NCI-H1092 (cell line): Measurements from ENCODE around the gene MARK2.
A peak's percentile ranks its signal among the peaks of the same experiment; 100 is the strongest.

Experiments used
- DNase-seq: peaks from one replicate; lab custom pipeline; 2025; lab: John Stamatoyannopoulos, UW

Gene MARK2

GRCh38 chr11:63829823-63830489 is 9.0 kb upstream of the MARK2 start:
- DNase-seq, result no peak

- no peak for DNase-seq
These were observed 7.6 kb upstream of the MARK2 start for GRCh38 chr11:63831326-63831725.

GRCh38 chr11:63832336-63832735 is 6.6 kb upstream of the MARK2 start:
- no peak for DNase-seq

DNA sequence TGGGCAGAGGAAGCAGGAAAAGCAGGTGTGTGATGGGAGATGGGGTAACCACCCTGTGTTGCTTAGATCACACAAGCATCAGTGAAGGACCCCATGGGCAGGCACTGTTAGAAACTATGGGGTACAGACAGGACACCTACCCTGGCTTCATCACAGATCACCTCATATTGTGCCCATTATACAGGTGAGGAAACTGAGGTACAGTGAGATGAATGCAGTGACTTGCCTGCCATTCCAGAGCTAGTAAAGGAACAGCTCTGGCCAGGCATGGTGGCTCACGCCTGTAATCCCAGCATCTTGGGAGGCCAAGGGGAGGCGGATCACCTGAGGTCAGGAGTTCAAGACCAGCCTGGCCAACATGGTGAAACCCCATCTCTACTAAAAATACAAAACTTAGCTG is 5.9 kb upstream of the MARK2 start:
- DNase-seq, result no peak

DNA sequence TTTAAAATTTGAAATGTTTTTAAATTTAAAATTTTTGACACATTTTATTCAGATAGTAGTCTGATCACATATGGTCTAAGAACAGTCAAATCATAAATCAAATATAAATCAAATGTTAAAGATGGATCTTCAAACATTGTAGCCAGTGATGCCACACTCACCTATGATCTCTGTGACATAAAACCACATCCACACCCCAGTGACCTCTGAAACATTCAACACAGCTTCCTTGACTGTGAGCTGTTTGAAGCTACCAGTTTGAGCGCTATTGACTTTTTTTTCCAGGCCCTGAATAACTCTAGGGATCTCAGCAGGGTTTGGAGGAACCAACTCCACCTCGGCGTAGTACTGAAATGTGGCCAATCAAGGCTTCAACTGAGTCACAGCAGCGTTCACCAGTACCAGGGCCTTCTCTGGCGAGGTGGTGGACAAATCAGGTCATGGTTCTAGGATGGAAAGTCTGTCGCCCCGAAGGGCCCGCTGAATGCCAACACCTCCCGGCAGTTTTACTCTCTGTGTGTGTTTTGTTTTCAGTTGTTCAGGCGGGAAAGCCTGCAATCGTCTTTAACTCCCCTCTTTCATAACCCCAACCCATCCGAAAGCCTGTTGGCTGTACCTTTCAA is 4.3 kb upstream of the MARK2 start:
- no peak for DNase-seq

GRCh38 chr11:63835158-63835545 is 3.8 kb upstream of the MARK2 start:
- DNase-seq, result no peak

DNA sequence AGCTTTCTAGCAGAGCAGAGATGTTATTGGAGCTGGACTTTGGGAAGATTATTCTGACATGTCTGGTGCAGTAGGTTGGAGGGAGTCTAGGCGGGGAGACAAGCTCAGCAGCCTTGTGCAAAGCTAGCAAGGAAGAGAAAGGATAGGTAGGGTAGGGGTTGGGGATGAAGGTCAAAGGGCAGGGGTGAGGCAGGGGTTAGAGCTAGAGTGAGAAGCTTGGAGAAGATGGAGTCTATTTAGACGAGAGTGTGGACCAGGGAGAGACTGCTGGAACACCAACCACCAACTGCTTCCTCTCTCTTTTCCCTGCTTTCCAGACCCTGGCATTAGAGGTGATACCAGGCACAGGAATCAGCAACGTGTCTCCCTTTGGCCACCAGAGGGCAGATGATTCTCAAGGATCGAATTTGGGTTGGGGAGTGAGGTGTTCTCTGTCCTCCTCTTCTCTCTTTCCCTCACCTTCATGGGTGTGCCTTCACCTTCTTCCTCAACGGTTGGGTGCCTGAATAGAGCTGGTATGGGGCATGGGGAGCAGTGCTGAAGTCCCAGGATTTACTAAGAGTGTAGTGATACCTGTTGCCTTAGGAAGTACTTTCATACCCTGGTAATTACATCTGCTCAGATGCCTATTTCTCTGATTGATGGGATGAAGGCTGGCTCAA is 1.8 kb upstream of the MARK2 start:
- DNase-seq, result peak; percentile 88

GRCh38 chr11:63837739-63838138 is 1.2 kb upstream of the MARK2 start:
- DNase-seq, result no peak

GRCh38 chr11:63838150-63838677 is 696 bp upstream of the MARK2 start:
- DNase-seq, result no peak

GRCh38 chr11:63839508-63840355 is 822 bp downstream of the MARK2 start:
- DNase-seq, result no peak

GRCh38 chr11:63840356-63841060 is 1.6 kb downstream of the MARK2 start:
- DNase-seq, result no peak

DNA sequence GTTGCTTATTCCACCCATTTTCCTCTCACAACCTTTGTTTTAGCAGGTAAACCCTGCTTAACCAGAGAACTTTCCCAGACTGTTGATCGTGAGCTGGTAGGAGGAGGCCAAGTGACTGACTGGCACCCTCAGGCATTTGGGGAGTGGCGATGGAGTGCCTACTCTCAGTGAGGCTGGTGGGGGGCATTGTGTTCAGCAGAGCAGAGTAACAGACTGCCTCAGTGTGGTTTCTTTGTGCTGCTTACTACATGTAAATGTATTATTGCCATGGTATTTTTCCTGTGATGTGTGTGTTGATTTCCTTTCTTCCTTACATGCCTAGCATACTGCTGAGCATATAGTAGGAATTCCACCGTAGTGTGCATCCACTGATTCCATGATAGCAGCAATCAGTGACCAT is 2.6 kb downstream of the MARK2 start:
- no peak for DNase-seq

- DNase-seq, result no peak
These were observed 4.1 kb downstream of the MARK2 start for GRCh38 chr11:63843041-63843440.

- no peak for DNase-seq
These were observed 5.9 kb downstream of the MARK2 start for GRCh38 chr11:63844836-63845235.

GRCh38 chr11:63845303-63845702 is 6.4 kb downstream of the MARK2 start:
- DNase-seq, result no peak

GRCh38 chr11:63845911-63846310 is 7.0 kb downstream of the MARK2 start:
- no peak for DNase-seq

- no peak for DNase-seq
These were observed 8.0 kb downstream of the MARK2 start for GRCh38 chr11:63846897-63847296.

DNA sequence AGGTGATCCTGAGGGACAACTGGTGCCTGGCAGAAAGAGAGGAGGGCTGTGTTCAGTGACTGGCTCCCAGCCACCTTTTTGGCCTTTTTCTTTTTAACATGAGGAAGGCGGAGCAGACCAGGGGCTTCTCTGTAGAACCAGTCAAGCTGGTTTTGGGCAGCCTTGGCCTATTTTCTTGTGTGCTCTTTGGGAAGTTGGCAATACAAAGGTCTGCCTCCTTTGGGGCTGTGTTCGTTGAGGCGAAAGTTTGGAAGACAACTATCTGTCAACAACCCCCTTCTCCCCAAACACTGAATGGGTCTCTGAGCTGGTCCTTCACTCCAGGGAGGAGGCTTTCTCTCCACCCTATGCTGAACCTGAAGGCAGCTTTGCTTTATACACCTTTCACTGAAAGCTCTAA is 8.5 kb downstream of the MARK2 start:
- no peak for DNase-seq

GRCh38 chr11:63849691-63850090 is 10.8 kb downstream of the MARK2 start:
- DNase-seq, result no peak

GRCh38 chr11:63850920-63851319 is 12.0 kb downstream of the MARK2 start:
- DNase-seq, result no peak

DNA sequence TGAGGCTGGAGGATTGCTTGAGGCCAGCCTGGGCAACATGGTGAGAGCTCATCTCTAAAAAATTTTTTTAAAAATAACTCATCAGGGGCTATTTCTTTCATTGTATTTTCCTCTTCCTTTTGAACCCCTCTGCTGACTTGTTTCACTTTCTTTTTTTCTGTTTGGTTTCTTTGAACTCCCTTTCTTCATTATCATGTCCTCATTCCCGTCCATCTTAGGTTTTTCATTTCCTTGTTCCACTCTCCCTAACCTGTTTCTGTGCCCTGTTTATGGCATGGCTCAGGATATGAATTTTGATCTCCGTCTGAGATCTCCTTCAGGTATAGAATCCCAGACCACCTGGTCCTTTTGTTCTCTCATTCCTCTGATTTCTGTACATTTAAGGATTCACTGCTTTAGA is 12.5 kb downstream of the MARK2 start:
- no peak for DNase-seq

- no peak for DNase-seq
These were observed 14.6 kb downstream of the MARK2 start for GRCh38 chr11:63853476-63853875.
